Gastrocnemius medialis (tissue), 4 donors: ENCODE measurements around the gene IGSF21.

Experiments used
- POLR2A ChIP-seq, 2 donors: fragments of 450-650 bp; IDR thresholded peaks; one replicate each; pipeline ENCODE4 v1.6.1; 2017; ENCODE audit warnings: antibody characterized with exemption in 2 of 2, mild to moderate bottlenecking in 2 of 2, moderate library complexity in 2 of 2
- TF ChIP-seq, protein P1 (sequence below), 5 experiments: fragments of 450-650 bp in 3 of 5; fragments of 200-600 bp in 2 of 5; sonication (generic) in 2 of 5; IDR thresholded peaks in 4 of 5; conservative IDR thresholded peaks in 1 of 5; 1 replicate in 4 of 5; 2 replicates in 1 of 5; pipeline ENCODE4 v1.5.1; 2016 to 2019; ENCODE audit warnings: antibody characterized with exemption in 5 of 5, mild to moderate bottlenecking in 3 of 5, moderate library complexity in 3 of 5

DNA sequence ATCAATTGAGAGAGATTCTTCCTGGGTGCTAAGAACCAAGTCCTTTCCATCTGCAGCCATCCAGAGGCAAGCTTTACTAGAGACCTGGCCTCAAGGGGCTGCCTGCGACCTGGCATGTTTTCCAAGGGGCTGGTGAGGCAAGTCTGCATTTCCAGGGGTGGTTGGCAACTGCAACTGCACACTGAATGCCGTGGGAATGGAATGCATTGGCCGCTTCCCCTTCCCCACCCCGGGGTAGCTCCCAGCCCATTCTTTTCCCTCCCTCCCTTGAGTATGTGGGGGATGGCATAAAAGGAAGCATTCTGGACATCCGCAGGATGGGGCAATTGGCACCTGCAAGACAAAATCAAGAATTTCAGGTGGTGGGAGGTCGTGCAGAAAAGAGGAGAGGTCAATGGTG, 155.1 kb downstream of the IGSF21 start:
- TF ChIP-seq POLR2A (IDR thresholded peaks at IDR 0.05): no peak
- TF ChIP-seq, protein P1, sequence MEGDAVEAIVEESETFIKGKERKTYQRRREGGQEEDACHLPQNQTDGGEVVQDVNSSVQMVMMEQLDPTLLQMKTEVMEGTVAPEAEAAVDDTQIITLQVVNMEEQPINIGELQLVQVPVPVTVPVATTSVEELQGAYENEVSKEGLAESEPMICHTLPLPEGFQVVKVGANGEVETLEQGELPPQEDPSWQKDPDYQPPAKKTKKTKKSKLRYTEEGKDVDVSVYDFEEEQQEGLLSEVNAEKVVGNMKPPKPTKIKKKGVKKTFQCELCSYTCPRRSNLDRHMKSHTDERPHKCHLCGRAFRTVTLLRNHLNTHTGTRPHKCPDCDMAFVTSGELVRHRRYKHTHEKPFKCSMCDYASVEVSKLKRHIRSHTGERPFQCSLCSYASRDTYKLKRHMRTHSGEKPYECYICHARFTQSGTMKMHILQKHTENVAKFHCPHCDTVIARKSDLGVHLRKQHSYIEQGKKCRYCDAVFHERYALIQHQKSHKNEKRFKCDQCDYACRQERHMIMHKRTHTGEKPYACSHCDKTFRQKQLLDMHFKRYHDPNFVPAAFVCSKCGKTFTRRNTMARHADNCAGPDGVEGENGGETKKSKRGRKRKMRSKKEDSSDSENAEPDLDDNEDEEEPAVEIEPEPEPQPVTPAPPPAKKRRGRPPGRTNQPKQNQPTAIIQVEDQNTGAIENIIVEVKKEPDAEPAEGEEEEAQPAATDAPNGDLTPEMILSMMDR (IDR thresholded peaks at IDR 0.05 in 4 of 5, conservative IDR thresholded peaks at IDR 0.05 in 1 of 5): no peak
